HG03060 (cell line): ENCODE results near the gene PDE10A.

Experiments used
- ATAC-seq: cut with Tn5 transposase; IDR thresholded peaks from one replicate; pipeline ENCODE4 v1.9.1; 2021; ENCODE audit warnings: low read depth, moderate number of reproducible peaks; ENCODE audit not compliant: unreplicated experiment

Gene PDE10A

GRCh38 chr6:165678904-165679303 is 15.9 kb upstream of the PDE10A start:
- ATAC-seq: no peak

DNA sequence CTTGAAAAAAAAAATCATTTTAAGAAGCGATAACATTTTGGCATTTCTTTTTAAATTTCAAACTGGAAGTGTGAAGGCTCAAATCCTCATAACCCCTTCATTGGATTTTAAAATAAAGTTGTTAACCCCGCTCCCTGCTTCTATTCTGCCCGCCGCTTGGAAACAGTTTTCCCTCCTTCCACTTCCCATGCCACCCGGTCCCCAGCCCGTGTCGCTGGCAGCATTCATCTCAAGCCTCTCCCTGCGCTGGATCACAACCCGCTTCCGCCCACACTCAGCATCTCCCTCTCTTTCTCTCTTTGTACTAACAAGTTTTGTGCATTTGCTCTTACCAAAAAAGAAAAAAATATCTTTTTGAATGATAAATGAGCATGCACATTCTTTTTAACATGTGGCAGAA is 15.4 kb upstream of the PDE10A start:
- ATAC-seq: no peak

DNA sequence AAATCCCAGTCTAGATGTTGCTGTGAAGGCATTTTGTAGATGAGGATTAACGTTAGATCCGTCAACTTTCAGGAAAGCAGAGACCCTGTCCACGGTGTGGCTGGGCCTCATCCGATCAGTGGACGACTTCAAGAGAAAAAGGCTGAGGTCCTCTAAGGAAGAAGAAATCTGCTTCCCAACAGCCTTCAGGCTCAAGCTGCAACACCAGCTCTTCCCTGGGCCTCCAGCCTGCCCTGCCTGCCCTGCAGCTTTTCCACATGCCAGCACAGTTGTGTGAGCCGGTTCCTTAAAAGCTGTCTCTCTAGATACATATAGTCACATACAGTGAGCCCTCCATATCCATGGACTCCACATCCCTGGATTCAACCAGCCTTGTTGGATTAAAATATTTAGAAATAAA is 14.1 kb upstream of the PDE10A start:
- ATAC-seq: no peak

DNA sequence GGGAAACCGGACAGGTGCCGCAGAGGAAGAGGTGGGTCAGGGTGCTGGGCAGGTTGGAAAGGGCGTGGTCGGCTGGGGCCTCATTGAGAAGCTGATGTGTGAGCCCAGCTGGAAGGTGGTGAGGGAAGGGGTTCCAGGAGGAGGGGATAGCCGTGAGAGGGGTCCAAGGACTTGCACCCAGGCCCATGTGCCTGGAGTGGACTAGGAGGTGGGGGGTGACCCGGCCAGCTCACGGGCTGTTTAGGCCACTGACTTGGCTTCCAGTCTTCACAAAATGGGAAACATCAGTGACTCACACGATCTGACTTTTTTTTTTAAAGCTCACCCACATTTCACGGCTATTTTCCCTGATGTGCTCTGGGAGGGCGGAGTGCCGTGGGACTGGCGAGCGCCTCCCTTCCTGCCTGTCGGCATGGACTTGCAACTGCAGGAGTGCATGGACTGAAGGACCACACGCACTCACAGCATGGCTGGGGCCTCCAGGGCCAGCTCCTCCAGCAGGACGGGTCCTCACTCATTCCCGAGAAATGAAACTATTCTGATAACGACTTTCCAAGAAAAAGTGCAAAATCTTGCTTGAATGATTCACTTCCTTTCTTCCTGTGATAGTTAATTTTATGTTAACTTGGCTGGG is 13.5 kb upstream of the PDE10A start:
- ATAC-seq: no peak

DNA sequence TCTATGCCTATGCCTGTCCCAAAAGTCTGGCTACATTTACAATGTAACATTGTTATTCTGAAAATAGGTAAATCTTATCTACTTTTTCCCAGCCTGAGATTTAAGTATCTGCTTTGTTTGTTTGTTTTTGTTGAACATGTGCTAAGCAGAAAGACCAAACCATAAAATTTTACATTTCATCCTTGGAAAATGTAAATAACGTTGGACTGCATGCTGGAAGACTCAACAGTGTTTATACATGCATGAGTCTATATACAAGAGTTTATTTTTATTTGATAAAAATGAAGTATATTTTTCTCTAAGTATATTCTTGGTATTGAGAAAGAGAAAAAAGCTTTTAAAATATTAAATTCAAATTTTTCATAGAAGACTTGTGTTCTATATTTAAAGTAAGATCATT is 12.1 kb upstream of the PDE10A start:
- ATAC-seq: no peak

GRCh38 chr6:165674155-165675029 is 11.4 kb upstream of the PDE10A start:
- ATAC-seq: no peak

- ATAC-seq: no peak
Measured at GRCh38 chr6:165671222-165671768, 8.3 kb upstream of the PDE10A start.

DNA sequence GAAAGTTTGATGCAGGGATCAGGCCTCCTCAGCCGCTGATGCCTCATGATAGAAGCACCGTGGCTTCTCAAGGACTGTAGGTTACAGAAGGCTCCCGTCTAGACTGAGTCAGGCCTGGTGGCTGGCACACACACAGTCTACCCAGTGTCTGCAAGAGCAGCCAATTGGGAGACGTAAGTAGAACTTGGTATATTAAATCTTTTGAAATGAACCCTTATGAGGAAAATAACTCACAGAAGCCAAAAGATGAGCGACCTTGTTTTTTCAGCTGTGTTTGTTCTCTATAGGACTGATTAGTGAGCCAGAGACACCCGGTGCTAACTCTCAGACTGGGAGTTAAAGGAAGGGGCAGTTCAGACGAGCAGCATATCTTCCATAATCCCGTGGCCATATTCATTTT is 5.9 kb upstream of the PDE10A start:
- no peak for ATAC-seq

DNA sequence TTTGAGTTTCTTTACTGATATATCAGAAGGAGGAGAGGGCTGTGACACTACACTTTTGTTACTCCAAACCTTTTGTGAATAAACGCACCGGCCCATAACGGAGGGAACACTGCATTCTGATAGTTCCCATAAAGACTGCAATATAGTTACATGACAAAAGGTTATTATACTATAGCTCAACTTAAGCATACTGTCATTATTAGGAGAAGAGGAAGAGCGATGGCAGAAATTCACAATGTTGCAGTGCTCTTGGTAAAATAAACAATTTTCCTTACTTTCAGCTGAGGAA is 2.3 kb upstream of the PDE10A start:
- ATAC-seq: no peak

DNA sequence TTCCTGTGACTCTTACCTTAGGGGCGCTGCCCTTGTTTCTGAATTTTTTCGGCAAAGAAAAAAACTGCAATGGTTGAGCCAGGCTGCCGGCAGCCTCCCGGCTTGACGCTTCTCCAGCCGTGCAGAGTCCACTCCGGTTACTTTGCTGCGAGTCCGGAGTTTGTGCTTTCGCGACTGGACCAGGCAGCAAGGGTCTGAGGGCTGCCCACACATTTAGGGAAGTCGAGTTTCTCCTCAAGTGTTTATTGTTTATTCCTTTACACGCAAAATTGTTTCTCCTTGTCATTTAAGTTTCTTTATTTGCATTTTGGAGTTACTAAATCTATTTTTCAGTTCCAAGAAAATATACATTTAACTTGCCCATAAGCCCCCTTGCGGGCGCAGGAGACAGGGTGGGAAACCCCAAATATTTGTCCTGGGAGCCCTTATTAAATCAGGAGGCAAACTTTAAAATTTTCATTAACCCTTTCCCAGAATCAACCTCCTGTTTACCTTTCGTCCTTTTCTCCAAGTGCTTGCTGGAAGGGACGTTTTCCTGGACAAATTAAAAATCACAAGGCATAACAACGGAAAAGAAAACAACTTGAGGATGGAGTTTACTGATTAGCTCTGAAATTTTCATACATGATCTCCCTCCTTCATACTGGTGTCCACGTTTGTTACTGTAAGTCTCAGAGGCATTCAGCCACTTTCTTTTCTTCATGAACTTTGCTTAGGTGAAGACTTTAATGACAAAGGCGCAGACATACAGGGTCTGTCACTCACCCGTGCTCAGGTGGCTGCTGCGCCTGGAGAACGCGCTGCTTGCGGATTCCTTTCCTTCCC is 1.7 kb upstream of the PDE10A start:
- no peak for ATAC-seq

DNA sequence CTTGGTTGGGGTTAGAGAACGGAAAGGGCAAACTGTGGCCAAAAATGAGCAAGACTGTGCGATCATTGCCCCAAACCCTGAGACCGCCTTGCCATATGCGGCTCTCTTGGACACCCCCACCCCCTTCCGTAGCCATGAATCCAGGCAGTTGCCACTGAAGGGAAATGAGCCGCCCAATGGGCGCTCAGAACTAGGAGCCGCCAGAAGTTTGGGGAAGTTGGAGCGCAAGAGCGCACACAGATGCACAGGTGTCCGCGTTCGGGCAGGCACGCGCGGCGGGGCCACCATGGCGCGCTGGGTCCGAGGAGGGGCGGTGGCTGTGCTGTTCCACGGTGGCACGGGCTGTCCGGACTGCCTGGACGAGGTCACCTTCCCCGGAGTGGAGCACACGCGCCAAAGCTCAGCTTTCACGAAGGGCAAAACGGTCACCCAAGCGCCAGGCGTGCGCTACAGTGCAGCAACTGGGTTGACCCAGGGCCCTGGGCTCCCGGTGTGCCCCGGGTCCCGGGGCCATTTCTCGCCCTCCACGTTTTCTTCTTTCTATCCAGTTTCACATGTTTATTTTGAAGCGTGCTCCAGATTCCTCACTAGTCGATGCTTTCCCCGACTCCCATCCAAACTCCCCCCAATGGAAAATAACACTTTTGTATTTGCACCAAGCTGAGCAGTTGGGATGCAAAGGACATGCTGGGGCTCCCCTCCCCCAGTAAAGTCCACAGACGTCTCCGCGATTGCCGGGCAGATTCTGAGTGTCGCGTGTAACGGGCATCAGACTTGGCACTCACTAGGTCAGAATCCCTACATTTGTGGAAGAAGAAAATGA is 906 bp upstream of the PDE10A start:
- ATAC-seq: no peak

- ATAC-seq: no peak
Measured at GRCh38 chr6:165663377-165663735, 315 bp upstream of the PDE10A start.

- ATAC-seq: no peak
Measured at GRCh38 chr6:165662041-165662748, 846 bp downstream of the PDE10A start.

- ATAC-seq: no peak
Measured at GRCh38 chr6:165661664-165662025, 1.4 kb downstream of the PDE10A start.

DNA sequence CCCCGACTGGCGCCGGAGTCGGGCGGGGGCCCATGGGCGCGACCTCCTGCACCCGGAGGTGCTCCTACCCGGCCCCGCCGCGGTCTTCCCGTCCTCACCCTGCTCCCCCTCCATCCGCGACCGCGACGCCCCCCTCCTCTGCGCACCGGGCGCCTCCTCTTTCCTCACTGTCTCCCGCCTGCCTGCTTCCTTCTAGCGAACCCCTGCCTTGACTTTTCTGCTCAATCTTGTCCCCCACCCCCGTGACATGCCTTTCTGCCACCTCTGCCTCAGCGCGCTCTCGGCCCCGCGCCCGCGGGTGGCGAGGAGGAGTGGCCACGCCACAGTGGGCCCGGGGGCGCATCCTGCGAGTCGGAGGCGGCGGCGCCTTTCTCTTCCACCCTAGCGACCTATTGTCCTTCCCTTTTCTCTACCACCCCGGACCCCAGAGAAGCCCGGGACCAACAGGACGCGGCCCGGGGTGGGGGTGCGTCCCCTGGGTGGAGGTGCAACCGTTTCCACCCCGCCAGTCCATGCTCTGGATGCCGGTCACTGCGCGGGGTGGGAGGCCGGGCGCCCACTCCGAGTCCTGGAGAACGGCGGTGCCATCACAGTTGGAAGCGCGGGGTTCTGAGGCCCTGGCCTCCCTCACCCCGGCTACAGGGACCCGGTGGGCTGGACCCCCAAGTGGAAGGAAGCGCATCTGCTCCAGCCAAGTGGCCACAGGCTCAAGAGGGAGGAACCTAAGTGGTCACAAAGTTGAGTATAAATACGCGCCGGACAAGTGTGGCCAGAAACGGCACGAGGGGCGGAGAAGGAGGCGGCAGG is 2.0 kb downstream of the PDE10A start:
- ATAC-seq: no peak

- no peak for ATAC-seq
Measured at GRCh38 chr6:165659945-165660856, 2.8 kb downstream of the PDE10A start.

DNA sequence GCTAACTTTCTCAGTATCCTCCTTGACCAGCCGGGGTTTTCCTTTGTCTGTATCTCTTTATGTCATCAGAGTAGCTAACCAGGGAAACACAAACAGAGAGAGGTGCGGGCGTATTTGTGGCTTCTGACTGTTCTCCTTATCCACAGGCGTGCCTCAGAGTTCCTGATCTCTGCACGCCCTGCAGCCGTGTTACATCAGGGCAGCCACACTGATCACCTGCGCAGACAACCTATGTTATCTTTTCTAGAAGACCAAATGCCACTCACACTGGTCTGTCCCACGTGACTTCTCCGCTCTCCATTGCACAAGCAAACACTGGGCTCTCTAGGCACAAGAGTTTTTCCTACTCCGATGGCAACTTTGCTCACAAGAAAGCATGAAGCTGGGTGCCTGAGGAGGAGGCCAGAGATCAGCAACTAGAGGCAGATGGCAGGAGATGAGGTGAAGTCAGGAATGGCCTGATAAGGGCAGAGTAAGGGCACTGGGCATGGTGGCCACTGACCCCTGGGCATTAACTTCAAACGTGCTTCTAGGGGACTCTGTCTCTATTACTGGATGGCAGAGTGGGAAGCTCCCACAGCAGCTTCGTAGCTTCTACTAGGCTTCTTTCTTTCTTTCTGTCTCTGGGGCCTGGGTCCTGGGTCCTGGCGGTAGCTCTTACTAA is 4.5 kb downstream of the PDE10A start:
- ATAC-seq: no peak

DNA sequence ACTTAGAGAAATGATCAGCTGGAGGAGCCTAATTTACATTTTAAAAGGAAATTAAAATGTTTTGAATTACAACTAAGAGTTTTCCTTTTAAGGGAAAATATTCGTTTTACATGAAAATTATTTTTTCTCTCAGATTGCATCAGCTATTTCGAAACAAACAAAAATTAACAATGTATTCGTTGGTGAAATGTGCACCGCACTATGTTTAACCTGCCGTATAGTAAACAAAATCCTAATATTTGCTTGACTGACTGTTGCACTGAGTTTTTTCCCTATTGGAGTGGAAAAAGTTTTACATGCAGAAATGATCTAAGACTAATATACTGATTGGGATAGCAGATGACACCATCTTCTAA is 5.7 kb downstream of the PDE10A start:
- no peak for ATAC-seq
